Endodermal cell (in vitro differentiated cells): ENCODE measurements around the gene PLCB4. TPM values are rescaled to one million over a fixed set of nuclear protein-coding genes. Genes with fewer than 3 reads are reported as not detected.

ENCODE experiments used
- DNase-seq: peaks from one replicate; pipeline ENCODE4 v3.0.0-alpha.2; 2017
- H3K27ac ChIP-seq: 2 replicates; pipeline ENCODE4 v1.5.1; 2013; ENCODE audit warnings: mild to moderate bottlenecking, low read depth, low read length, moderate library complexity
- H3K27me3 ChIP-seq: 2 replicates; pipeline ENCODE4 v1.6.1; 2013; ENCODE audit warnings: mild to moderate bottlenecking, low read length, moderate library complexity; ENCODE audit not compliant: insufficient read depth, control insufficient read depth, poor library complexity, severe bottlenecking
- H3K36me3 ChIP-seq: 2 replicates; pipeline ENCODE4 v1.7.0; 2013; ENCODE audit warnings: mild to moderate bottlenecking, low read length, moderate library complexity; ENCODE audit not compliant: control insufficient read depth, insufficient read depth
- H3K4me1 ChIP-seq: one replicate; pipeline ENCODE4 v1.7.0; 2013; ENCODE audit warnings: low read length; ENCODE audit not compliant: control insufficient read depth, insufficient read depth
- H3K4me3 ChIP-seq: 2 replicates; pipeline ENCODE4 v1.5.1; 2013; ENCODE audit warnings: mild to moderate bottlenecking, low read length, moderate library complexity
- H3K9ac ChIP-seq: 2 replicates; pipeline ENCODE4 v1.6.1; 2013; ENCODE audit warnings: mild to moderate bottlenecking, low read length, moderate library complexity; ENCODE audit not compliant: poor library complexity, severe bottlenecking; ENCODE audit errors: extremely low read depth
- H3K9me3 ChIP-seq: 2 replicates; pipeline ENCODE4 v1.6.1; 2013; ENCODE audit warnings: mild to moderate bottlenecking, low read length, moderate library complexity; ENCODE audit not compliant: control insufficient read depth
- H3K27ac Mint-ChIP-seq: 2 replicates; pipeline ENCODE4 v1.8.0; 2020; ENCODE audit warnings: mixed read lengths
- H3K27me3 Mint-ChIP-seq: 2 replicates; pipeline ENCODE4 v1.8.0; 2021; ENCODE audit warnings: mild to moderate bottlenecking, mixed read lengths; ENCODE audit not compliant: insufficient read depth
- H3K36me3 Mint-ChIP-seq: 2 replicates; pipeline ENCODE4 v1.8.0; 2020; ENCODE audit warnings: low read depth, mixed read lengths
- H3K4me1 Mint-ChIP-seq: 2 replicates; pipeline ENCODE4 v1.8.0; 2020; ENCODE audit warnings: mixed read lengths
- H3K4me3 Mint-ChIP-seq: 2 replicates; pipeline ENCODE4 v1.8.0; 2020; ENCODE audit warnings: mild to moderate bottlenecking, moderate library complexity, mixed read lengths
- H3K9me3 Mint-ChIP-seq: 2 replicates; pipeline ENCODE4 v1.8.0; 2020; ENCODE audit warnings: mild to moderate bottlenecking, mixed read lengths
- WGBS, 2 experiments: methylation state at CpG; one replicate each; pipeline versions ENCODE4 v1.1.5 to v1.1.7; 2013; ENCODE audit warnings: missing lambda C conversion rate in 2 of 2, mixed read lengths in 1 of 2; ENCODE audit not compliant: insufficient coverage in 1 of 2, insufficient read length in 1 of 2; 5-methylcytosine and 5-hydroxymethylcytosine counted together
- total RNA-seq, 2 donors: library from RNA; stranded (reverse); fragmentation: NEBNext Ultra II Directional in 1 of 2; extraction: Animal tissue kit (Norgen Biotek cat#: 25700) in 1 of 2; gene quantifications; 2 replicates in 1 of 2; 3 replicates in 1 of 2; pipeline ENCODE4 v1.2.1, GENCODE V29; 2021
- TF ChIP-seq, protein P1 (sequence below): fragments of 200-600 bp; sonication (generic); conservative IDR thresholded peaks from 2 replicates; pipeline ENCODE4 v1.5.0; 2021; ENCODE audit warnings: antibody characterized with exemption, mild to moderate bottlenecking

The PLCB4 gene
- total RNA-seq, 2 donors from 2014 or later = 14.4 to 14.6 TPM

DNA sequence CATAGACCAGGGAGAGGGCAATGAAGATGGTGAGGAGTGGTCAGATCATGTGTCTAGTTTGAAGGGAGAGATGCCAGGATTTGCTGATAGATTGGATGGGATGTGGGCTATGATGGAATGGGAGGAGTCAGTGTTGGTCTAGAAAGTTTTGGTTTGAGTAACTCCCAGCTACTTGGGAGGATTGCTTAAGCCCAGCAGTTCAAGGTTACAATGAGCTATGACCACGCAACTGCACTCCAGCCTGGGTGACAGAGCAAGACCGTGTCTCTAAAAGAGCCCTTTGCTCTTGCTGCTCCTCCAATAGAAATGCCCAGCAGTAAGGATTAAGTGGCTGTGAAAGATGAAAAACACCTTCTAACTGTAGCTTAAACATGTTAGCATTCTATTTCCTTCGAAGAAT, 427.3 kb downstream of the PLCB4 start:
- Histone ChIP-seq H3K4me3 (no peak overlapping the region), H3K4me1 (no peaks in the 10 kb centered on the region), H3K9ac (no peak overlapping the region), H3K9me3 (no peaks in the 10 kb centered on the region), H3K27ac (no peak overlapping the region), H3K36me3 (no peaks in the 10 kb centered on the region), H3K27me3 (no peaks in the 10 kb centered on the region)
- no peak overlapping the region for H3K27ac Mint-ChIP-seq
- H3K4me3 Mint-ChIP-seq = no peak overlapping the region
- H3K4me1 Mint-ChIP-seq = no peaks in the 10 kb centered on the region
- H3K27me3 Mint-ChIP-seq = no peaks in the 10 kb centered on the region
- H3K9me3 Mint-ChIP-seq = no peaks in the 10 kb centered on the region
- no peak for DNase-seq
- no peaks in the 10 kb centered on the region for H3K36me3 Mint-ChIP-seq
- 90 to 92% methylated on average over 3 of the region's 3 CpGs for WGBS, 2 experiments
- TF ChIP-seq, protein P1, sequence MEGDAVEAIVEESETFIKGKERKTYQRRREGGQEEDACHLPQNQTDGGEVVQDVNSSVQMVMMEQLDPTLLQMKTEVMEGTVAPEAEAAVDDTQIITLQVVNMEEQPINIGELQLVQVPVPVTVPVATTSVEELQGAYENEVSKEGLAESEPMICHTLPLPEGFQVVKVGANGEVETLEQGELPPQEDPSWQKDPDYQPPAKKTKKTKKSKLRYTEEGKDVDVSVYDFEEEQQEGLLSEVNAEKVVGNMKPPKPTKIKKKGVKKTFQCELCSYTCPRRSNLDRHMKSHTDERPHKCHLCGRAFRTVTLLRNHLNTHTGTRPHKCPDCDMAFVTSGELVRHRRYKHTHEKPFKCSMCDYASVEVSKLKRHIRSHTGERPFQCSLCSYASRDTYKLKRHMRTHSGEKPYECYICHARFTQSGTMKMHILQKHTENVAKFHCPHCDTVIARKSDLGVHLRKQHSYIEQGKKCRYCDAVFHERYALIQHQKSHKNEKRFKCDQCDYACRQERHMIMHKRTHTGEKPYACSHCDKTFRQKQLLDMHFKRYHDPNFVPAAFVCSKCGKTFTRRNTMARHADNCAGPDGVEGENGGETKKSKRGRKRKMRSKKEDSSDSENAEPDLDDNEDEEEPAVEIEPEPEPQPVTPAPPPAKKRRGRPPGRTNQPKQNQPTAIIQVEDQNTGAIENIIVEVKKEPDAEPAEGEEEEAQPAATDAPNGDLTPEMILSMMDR = no peak

DNA sequence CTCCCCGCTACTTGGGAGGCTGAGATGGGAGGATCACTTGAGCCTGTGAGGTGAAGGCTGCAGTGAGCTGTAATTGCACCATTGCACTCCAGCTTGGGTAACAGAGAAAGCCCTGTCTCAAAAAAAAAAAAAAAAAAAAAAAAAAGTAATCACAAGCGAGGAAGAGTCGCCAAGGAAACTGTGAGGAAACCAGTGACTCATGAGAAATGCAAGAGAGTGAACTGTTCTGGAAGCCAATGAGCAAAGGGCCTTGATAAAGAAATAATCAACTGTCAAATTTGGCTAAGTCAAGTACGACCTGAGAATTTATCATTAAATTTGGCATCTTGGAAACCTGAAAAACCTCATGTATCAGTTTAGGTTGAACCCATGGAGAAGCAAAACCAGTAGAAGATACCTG, 429.4 kb downstream of the PLCB4 start:
- no peak overlapping the region for H3K27ac Mint-ChIP-seq
- no peaks in the 10 kb centered on the region for H3K36me3 Mint-ChIP-seq
- Histone ChIP-seq H3K4me1 (no peaks in the 10 kb centered on the region), H3K27me3 (no peaks in the 10 kb centered on the region), H3K4me3 (no peak overlapping the region), H3K9me3 (no peaks in the 10 kb centered on the region), H3K27ac (no peak overlapping the region), H3K9ac (no peak overlapping the region), H3K36me3 (no peaks in the 10 kb centered on the region)
- H3K9me3 Mint-ChIP-seq = no peaks in the 10 kb centered on the region
- no peak overlapping the region for H3K4me3 Mint-ChIP-seq
- no peak for DNase-seq
- no peaks in the 10 kb centered on the region for H3K4me1 Mint-ChIP-seq
- 88 to 94% methylated on average over 3 to 4 of the region's 4 CpGs for WGBS, 2 experiments
- peaks cover 9% of the 10 kb centered on the region for H3K27me3 Mint-ChIP-seq
- TF ChIP-seq, protein P1 = no peak

DNA sequence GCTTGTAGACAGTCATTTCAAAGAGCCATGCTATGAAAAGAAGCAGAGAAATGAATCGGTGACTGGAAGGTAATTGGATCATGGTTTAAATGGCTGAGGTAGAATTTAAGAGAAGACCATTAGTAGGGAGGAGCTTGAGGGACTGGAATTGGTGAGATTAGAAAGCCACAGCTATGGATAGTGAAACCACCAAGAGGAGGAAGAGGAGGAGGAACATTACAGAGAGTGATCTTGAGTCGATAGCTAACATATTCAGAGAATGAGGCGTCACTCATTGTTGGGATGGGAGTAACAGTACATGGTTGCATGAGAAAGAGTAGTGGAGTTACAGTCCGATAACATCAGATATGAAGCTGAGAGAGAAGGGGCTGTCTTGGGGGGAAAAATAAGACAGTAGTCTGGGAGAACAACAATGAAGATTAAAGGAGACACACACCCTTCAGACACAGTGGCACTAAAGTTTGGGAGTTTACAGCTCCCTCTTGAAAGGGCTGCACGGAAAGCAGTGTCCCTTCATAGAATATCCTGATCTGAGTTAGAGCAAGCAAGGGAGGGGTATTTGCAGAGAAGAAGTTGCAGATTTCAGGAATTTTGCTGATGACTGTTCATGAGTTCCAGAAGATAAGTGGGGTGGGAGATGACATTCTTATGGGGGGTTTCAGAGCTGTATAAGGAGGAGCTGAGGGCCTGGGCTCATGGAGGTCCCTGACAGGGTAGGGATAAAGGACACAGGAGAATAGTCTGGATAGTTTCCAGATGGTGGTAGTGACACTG, 430.4 kb downstream of the PLCB4 start:
- H3K9ac ChIP-seq = no peak overlapping the region
- Mint-ChIP-seq H3K4me3 (no peak overlapping the region), H3K9me3 (no peaks in the 10 kb centered on the region), H3K27me3 (peaks cover 19% of the 10 kb centered on the region), H3K27ac (no peak overlapping the region), H3K36me3 (no peaks in the 10 kb centered on the region), H3K4me1 (no peaks in the 10 kb centered on the region)
- H3K4me1 ChIP-seq = no peaks in the 10 kb centered on the region
- no peak overlapping the region for H3K27ac ChIP-seq
- DNase-seq = no peak
- no peaks in the 10 kb centered on the region for H3K9me3 ChIP-seq
- H3K27me3 ChIP-seq = no peaks in the 10 kb centered on the region
- H3K36me3 ChIP-seq = no peaks in the 10 kb centered on the region
- no peak overlapping the region for H3K4me3 ChIP-seq
- 89 to 97% methylated on average over 5 of the region's 5 CpGs for WGBS, 2 experiments
- TF ChIP-seq, protein P1 = no peak
